ENCODE results near the gene KCNK10. TPM values are rescaled to one million over a fixed set of nuclear protein-coding genes. Genes with fewer than 3 reads are reported as not detected.

Gene KCNK10
- total RNA-seq, 1 experiment from 2014 or later = 0.96 TPM

DNA sequence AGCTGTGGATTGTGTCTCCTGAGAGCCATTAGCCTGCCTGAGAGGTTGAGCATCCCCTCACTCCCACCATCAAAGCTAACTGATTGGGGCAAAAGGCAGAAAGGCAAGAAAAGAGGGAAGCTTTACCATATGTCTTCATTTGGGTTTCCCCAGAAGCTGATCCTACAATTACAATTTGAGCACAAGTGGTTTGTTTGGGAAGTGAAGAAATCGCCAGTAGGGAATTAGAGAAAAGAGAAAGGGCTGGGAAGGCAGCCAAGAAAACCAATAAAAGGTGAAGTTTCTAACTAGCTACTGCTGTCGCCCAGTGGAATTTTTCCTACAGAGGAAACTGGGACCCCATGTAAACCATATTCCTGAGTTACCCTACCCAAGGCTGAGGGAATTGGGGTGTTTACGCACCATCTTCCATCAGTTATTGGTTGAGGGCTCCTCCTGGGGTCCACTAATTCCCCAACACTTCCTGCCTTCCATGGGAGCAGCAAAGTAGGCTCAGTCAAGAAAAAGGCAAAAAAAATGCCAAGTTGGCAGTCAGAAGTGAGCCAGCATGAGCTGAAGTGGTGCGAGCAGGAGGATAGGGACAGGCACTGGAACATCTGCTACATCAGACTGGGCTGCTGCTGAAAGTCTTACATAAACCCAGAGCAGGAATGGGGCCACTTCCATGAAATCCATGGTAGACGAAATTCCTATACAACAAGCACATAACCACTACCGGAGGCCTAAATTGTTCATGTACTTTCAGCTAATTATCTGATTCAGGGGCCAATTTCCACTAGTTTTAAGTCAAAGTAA lies 17.3 kb downstream of the KCNK10 start:
- CTCF ChIA-PET = no interaction called here
- no peak overlapping the region for H3K4me3 Mint-ChIP-seq
- H3K9me3 Mint-ChIP-seq = no peaks in the 10 kb centered on the region
- no peaks in the 10 kb centered on the region for H3K27me3 Mint-ChIP-seq (ENCODE audit: low read depth)
- ATAC-seq = no peak
- H3K4me1 Mint-ChIP-seq = no peaks in the 10 kb centered on the region
- POLR2A ChIA-PET = no interaction called here
- DNase-seq (ENCODE audit: low spot score) = no peak
- TF ChIP-seq HMGXB4 (CRISPR knock-in tag; IDR thresholded peaks at IDR 0.05) (no peak), ZNF317 (CRISPR knock-in tag; IDR thresholded peaks at IDR 0.05; ENCODE audit: borderline replicate concordance, low read depth) (no peak), ZBTB43 (CRISPR knock-in tag; IDR thresholded peaks at IDR 0.05) (no peak)
- TF ChIP-seq, protein P1, sequence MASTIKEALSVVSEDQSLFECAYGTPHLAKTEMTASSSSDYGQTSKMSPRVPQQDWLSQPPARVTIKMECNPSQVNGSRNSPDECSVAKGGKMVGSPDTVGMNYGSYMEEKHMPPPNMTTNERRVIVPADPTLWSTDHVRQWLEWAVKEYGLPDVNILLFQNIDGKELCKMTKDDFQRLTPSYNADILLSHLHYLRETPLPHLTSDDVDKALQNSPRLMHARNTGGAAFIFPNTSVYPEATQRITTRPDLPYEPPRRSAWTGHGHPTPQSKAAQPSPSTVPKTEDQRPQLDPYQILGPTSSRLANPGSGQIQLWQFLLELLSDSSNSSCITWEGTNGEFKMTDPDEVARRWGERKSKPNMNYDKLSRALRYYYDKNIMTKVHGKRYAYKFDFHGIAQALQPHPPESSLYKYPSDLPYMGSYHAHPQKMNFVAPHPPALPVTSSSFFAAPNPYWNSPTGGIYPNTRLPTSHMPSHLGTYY (CRISPR knock-in tag; IDR thresholded peaks at IDR 0.05) = no peak
- no peak overlapping the region for H3K27ac Mint-ChIP-seq
- no peaks in the 10 kb centered on the region for H3K36me3 Mint-ChIP-seq

- Mint-ChIP-seq H3K4me1 (no peaks in the 10 kb centered on the region), H3K27ac (no peak overlapping the region), H3K9me3 (no peaks in the 10 kb centered on the region), H3K27me3 (ENCODE audit: low read depth) (peaks cover 2% of the 10 kb centered on the region; the same call in 1 of the 2 replicates), H3K4me3 (no peak overlapping the region), H3K36me3 (no peaks in the 10 kb centered on the region)
- CTCF ChIA-PET = no interaction called here
- TF ChIP-seq FOXP4 (CRISPR knock-in tag; IDR thresholded peaks at IDR 0.05) (no peak), AR (CRISPR knock-in tag; IDR thresholded peaks at IDR 0.05) (no peak), MYBL2 (CRISPR knock-in tag; IDR thresholded peaks at IDR 0.05) (no peak), MXD4 (CRISPR knock-in tag; IDR thresholded peaks at IDR 0.05; ENCODE audit: borderline replicate concordance) (no peak), ZNF317 (CRISPR knock-in tag; IDR thresholded peaks at IDR 0.05; ENCODE audit: borderline replicate concordance, low read depth) (no peak)
- TF ChIP-seq, protein P2, sequence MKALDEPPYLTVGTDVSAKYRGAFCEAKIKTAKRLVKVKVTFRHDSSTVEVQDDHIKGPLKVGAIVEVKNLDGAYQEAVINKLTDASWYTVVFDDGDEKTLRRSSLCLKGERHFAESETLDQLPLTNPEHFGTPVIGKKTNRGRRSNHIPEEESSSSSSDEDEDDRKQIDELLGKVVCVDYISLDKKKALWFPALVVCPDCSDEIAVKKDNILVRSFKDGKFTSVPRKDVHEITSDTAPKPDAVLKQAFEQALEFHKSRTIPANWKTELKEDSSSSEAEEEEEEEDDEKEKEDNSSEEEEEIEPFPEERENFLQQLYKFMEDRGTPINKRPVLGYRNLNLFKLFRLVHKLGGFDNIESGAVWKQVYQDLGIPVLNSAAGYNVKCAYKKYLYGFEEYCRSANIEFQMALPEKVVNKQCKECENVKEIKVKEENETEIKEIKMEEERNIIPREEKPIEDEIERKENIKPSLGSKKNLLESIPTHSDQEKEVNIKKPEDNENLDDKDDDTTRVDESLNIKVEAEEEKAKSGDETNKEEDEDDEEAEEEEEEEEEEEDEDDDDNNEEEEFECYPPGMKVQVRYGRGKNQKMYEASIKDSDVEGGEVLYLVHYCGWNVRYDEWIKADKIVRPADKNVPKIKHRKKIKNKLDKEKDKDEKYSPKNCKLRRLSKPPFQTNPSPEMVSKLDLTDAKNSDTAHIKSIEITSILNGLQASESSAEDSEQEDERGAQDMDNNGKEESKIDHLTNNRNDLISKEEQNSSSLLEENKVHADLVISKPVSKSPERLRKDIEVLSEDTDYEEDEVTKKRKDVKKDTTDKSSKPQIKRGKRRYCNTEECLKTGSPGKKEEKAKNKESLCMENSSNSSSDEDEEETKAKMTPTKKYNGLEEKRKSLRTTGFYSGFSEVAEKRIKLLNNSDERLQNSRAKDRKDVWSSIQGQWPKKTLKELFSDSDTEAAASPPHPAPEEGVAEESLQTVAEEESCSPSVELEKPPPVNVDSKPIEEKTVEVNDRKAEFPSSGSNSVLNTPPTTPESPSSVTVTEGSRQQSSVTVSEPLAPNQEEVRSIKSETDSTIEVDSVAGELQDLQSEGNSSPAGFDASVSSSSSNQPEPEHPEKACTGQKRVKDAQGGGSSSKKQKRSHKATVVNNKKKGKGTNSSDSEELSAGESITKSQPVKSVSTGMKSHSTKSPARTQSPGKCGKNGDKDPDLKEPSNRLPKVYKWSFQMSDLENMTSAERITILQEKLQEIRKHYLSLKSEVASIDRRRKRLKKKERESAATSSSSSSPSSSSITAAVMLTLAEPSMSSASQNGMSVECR (CRISPR knock-in tag; IDR thresholded peaks at IDR 0.05; ENCODE audit: borderline replicate concordance) = no peak
- ATAC-seq (no peak), DNase-seq (ENCODE audit: low spot score) (no peak)
- POLR2A ChIA-PET = no interaction called here
Observed at GRCh38 chr14:88303041-88303440, 20.0 kb downstream of the KCNK10 start.
